Smooth muscle cell (in vitro differentiated cells): ENCODE data around the gene RNPEPL1. TPM values are rescaled to one million over a fixed set of nuclear protein-coding genes. Genes with fewer than 3 reads are reported as not detected.

Experiments
- DNase-seq: peaks from one replicate; lab custom pipeline; 2025; ENCODE audit not compliant: unreplicated experiment; lab: John Stamatoyannopoulos, UW
- H2AFZ ChIP-seq: fragments of 200-600 bp; sonication (generic); 2 replicates; pipeline ENCODE4 v1.6.0; 2016; ENCODE audit warnings: antibody characterized with exemption, low read depth, mild to moderate bottlenecking
- H3F3A ChIP-seq: fragments of 200-600 bp; sonication (generic); 2 replicates; pipeline ENCODE4 v1.6.0; 2017; ENCODE audit warnings: antibody characterized with exemption, low read depth
- H3K27ac ChIP-seq: fragments of 200-600 bp; sonication (generic); 2 replicates; pipeline ENCODE4 v1.5.1; 2016; ENCODE audit warnings: low read depth, mild to moderate bottlenecking
- H3K27me3 ChIP-seq: fragments of 200-600 bp; sonication (generic); 2 replicates; pipeline ENCODE4 v1.6.1; 2016; ENCODE audit warnings: low read depth, mild to moderate bottlenecking
- H3K36me3 ChIP-seq: fragments of 200-600 bp; sonication (generic); 2 replicates; pipeline ENCODE4 v1.5.1; 2016; ENCODE audit warnings: low read depth
- H3K4me1 ChIP-seq: fragments of 200-600 bp; sonication (generic); 2 replicates; pipeline ENCODE4 v1.5.1; 2016; ENCODE audit warnings: low read depth
- H3K4me2 ChIP-seq: fragments of 200-600 bp; sonication (generic); 2 replicates; pipeline ENCODE4 v1.6.0; 2016; ENCODE audit warnings: mild to moderate bottlenecking
- H3K4me3 ChIP-seq: fragments of 200-600 bp; sonication (generic); 2 replicates; pipeline ENCODE4 v1.5.1; 2016; ENCODE audit warnings: mild to moderate bottlenecking
- H3K79me2 ChIP-seq: fragments of 200-600 bp; sonication (generic); 2 replicates; pipeline ENCODE4 v1.6.0; 2016; ENCODE audit warnings: low read depth, mild to moderate bottlenecking
- H3K9ac ChIP-seq: fragments of 200-600 bp; sonication (generic); 2 replicates; pipeline ENCODE4 v1.6.0; 2016; ENCODE audit warnings: low read depth
- H3K9me3 ChIP-seq: fragments of 200-600 bp; sonication (generic); replicated peaks from 2 replicates; pipeline ENCODE4 v1.5.1; 2016; ENCODE audit warnings: low read depth
- H4K20me1 ChIP-seq: fragments of 200-600 bp; sonication (generic); 2 replicates; pipeline ENCODE4 v1.6.0; 2016; ENCODE audit warnings: low read depth
- CTCF ChIP-seq: fragments of 200-600 bp; sonication (generic); IDR thresholded peaks from 2 replicates; pipeline ENCODE4 v1.5.1; 2017; ENCODE audit warnings: borderline replicate concordance, mild to moderate bottlenecking, antibody characterized with exemption; ENCODE audit not compliant: insufficient read depth, poor library complexity, severe bottlenecking
- WGBS: methylation state at CpG from one replicate; pipeline ENCODE4 v1.1.7; 2016; ENCODE audit warnings: low lambda C conversion rate; 5-methylcytosine and 5-hydroxymethylcytosine counted together
- polyA plus RNA-seq: library from polyadenylated mRNA; unstranded; fragments of >200 nt; fragmentation: Nextera tagmentation; extraction: Ambion mirVana; gene quantifications from 2 replicates; pipeline ENCODE4 v1.2.1, GENCODE V29; 2016
- total RNA-seq: library from RNA; depleted of rRNA; stranded (reverse); fragments of >200 nt; gene quantifications from 2 replicates; pipeline ENCODE4 v1.2.3, GENCODE V29; 2014

RNPEPL1 gene
- total and polyA plus RNA-seq, 2 experiments from 2014 or later, result 15.3 to 40.9 TPM

DNA sequence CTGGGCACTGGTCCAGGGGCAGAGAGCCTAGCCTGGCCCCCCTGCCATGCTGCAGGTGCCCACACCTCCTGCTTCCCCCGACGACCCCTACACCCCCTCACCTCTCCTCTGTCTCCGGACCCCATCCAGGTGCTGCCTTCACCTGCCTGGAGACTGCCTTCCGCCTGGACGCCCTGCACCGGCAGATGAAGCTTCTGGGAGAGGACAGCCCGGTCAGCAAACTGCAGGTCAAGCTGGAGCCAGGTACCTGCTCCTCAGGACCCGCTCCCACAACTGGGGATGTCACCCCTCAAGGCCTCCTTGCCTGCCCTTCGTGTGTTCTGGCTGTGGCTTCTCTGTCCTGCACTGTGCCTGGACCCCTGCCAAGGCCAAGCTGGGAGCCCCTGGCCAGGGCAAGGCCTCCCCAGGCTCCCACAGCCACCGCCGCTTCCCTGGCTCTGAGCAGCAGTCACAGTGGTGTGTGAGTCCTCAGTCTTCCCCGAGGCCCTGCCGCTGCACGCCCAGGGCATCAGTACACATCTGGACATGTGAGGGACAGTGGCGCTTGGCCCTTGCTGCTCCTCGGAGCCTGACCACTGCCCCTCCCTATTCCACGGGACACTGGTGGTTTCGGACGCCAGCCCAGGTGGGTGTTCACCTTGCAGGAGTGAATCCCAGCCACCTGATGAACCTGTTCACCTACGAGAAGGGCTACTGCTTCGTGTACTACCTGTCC, 6.3 kb downstream of the RNPEPL1 start:
- no peak for DNase-seq
- Histone ChIP-seq H3K9me3 (no peaks in the 10 kb centered on the region), H3K79me2 (no peaks in the 10 kb centered on the region), H3K4me3 (no peak overlapping the region), H3K4me2 (no peak overlapping the region), H4K20me1 (peaks cover 38% of the 10 kb centered on the region), H3K36me3 (no peaks in the 10 kb centered on the region), H3K27me3 (no peaks in the 10 kb centered on the region), H2AFZ (no peak overlapping the region), H3K27ac (no peak overlapping the region), H3K9ac (no peak overlapping the region), H3F3A (peaks cover 1% of the 10 kb centered on the region), H3K4me1 (no peaks in the 10 kb centered on the region)
- 92% methylated on average over 19 of the region's 21 CpGs for WGBS
- TF ChIP-seq CTCF, result no peak

DNA sequence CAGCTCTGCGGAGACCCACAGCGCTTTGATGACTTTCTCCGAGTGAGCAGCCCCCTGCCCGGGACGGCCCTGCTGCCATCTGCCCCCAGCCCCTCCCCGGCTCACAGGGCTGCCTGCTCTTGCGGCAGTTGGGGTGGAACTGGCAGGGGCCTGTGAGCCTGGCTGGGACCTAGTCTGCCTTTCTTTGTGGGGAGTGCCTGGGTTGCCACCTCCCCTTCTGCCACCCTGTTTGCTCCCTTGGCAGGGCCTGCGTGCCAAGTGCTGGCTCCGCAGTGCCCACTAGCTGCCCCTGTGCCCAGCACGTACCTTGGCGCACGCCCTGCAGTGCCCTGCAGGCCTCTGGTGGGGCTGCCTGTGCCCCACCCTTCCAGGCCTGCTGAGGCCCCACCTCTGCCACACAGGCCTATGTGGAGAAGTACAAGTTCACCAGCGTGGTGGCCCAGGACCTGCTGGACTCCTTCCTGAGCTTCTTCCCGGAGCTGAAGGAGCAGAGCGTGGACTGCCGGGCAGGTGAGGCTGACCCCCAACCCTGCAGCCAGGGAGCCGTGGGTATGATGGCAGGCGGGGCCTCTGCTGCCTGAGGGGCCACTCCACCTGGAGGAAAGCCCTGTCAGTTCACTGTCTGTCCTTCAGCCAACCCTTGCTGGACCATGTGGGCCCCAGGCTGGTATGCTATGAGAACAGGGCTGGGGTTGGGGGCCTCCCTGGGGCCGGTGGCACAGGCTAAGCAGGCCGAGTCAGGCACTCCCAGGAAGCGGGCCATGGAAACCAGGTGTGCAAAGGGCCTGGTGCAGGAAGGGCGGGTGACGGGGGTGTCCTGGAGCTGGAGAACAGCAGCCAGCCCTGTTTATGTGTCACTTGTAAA, 7.0 kb downstream of the RNPEPL1 start:
- Histone ChIP-seq H3K27me3 (no peaks in the 10 kb centered on the region), H3K9ac (no peak overlapping the region), H3K27ac (no peak overlapping the region), H4K20me1 (peaks cover 45% of the 10 kb centered on the region), H3K36me3 (no peaks in the 10 kb centered on the region), H3F3A (peaks cover 5% of the 10 kb centered on the region), H2AFZ (no peak overlapping the region), H3K4me3 (no peak overlapping the region), H3K79me2 (no peaks in the 10 kb centered on the region), H3K9me3 (no peaks in the 10 kb centered on the region), H3K4me1 (no peaks in the 10 kb centered on the region), H3K4me2 (no peak overlapping the region)
- no peak for TF ChIP-seq CTCF
- no peak for DNase-seq
- whole genome bisulfite sequencing, result 92% methylated on average over 22 of the region's 23 CpGs

DNA sequence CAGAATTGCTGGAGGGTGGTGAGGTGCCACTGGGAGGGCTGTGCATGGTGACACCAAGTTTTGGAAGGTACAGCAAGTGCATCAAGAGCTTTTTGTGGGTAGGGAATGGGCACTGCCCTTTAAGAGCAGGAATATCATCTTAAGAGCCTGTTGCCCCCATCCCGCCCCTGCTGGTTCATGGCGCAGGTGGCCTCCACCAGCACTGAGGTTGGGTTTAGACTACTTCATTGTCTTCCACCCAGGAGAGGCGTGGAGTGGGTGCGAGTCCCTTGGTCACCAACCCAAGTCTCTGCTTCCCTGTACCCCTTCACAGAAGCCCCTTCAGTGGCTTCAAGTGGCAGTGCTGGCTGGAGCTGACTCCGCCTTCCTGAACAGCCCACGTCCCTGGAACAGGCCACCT, 7.8 kb downstream of the RNPEPL1 start:
- DNase-seq, result no peak

More for the DNA sequence above, 7.8 kb downstream of the RNPEPL1 start:
- Histone ChIP-seq H2AFZ (no peak overlapping the region), H4K20me1 (peaks cover 45% of the 10 kb centered on the region), H3K36me3 (no peaks in the 10 kb centered on the region), H3K4me1 (no peaks in the 10 kb centered on the region), H3K9ac (no peak overlapping the region), H3K4me3 (no peak overlapping the region), H3K79me2 (no peaks in the 10 kb centered on the region), H3K27ac (no peak overlapping the region), H3K9me3 (no peaks in the 10 kb centered on the region), H3F3A (peaks cover 11% of the 10 kb centered on the region), H3K27me3 (no peaks in the 10 kb centered on the region), H3K4me2 (no peak overlapping the region)
- TF ChIP-seq CTCF, result no peak
- 74% methylated on average over 6 of the region's 6 CpGs for WGBS
